GM19467 (cell line): ENCODE data around the gene ZG16.
"Not testable (repeated sequence)": the region's sequence is repeated elsewhere in the genome, so short reads cannot be mapped to it uniquely, and the experiment has no call there.

Experiments used
- ATAC-seq: cut with Tn5 transposase; IDR thresholded peaks from one replicate; pipeline ENCODE4 v1.9.1; 2021; ENCODE audit warnings: mild to moderate bottlenecking, moderate library complexity; ENCODE audit not compliant: unreplicated experiment

The ZG16 gene, protein sequence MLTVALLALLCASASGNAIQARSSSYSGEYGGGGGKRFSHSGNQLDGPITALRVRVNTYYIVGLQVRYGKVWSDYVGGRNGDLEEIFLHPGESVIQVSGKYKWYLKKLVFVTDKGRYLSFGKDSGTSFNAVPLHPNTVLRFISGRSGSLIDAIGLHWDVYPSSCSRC

DNA sequence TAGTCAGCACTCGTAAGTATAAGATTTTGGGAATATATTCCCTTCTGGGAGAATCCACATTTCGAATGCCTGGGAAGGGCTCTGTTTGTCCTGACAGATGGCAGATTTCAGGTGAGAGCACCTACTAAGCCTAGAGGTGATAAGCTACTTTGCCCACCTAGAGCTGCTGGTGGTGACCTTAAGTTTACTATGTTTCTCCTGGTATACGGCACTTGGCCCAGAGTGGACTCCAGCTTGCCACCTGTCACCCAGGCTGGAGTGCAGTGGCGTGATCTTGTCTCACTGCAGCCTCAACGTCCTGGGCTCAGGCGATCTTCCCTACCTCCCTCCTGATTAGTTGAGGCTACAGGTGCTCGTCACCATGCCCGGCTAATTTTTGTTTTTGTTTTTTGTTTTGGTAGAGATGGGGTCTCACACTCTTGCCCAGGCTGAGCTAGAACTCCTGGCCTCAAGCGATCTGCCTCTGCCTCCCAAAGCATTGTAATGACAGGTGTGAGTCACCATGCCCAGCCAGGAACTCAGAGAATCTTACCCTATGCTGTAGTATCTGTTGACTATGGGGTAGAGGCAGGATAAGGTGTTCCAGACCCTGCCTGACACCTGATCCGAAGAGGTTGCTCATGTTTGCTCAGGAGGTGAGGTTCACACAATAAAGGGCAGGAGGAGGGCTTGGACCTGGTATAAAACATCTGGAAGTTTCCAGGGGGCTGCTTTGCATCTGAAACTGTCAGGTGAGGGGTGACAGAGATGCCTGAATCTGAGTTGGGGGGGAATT lies at the start of gene ZG16:
TSS of gene ZG16 (plus strand) at position 681 of the 775 bp plus-strand sequence. CDS start 1,011 bp downstream, outside the sequence.
- ATAC-seq, result no peak

DNA sequence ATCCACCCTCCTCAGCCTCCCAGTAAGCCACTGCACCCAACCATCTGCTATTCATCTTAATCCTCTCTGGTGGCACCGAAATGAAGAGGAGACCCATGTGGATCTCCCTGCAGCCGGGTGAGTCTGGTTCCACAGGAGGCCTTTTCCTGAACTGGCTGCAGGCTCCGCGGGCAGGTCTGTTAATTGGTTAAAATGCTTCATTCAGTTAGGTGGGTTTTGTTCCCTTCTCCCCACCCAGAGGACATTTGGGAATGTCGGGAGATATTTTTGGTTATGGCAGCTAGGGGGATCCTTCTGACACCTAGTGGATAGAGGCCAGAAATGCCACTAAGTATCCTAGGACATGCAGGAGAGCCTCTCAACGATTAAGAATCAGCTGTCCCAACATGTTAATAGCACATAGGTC lies 48.9 kb upstream of the ZG16 start:
- ATAC-seq, result no peak

DNA sequence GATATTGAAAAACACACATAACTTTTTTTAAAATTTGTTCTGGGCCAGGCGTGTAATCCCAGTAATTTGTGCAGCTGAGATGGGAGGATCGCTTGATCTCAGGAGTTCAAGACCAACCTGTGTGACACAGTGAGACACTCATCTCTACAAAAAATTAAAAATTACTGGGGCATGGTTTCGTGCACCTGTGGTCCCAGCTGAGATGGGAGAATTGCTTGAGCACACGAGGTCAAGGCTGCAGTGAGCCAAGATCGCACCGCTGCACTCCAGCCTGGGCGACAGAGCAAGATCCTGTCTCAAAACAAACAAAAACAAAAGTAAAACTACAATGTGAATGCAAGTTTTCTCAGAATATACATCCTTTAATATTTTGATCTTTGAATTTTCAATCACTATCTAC lies 47.4 kb upstream of the ZG16 start:
- ATAC-seq, result no peak

DNA sequence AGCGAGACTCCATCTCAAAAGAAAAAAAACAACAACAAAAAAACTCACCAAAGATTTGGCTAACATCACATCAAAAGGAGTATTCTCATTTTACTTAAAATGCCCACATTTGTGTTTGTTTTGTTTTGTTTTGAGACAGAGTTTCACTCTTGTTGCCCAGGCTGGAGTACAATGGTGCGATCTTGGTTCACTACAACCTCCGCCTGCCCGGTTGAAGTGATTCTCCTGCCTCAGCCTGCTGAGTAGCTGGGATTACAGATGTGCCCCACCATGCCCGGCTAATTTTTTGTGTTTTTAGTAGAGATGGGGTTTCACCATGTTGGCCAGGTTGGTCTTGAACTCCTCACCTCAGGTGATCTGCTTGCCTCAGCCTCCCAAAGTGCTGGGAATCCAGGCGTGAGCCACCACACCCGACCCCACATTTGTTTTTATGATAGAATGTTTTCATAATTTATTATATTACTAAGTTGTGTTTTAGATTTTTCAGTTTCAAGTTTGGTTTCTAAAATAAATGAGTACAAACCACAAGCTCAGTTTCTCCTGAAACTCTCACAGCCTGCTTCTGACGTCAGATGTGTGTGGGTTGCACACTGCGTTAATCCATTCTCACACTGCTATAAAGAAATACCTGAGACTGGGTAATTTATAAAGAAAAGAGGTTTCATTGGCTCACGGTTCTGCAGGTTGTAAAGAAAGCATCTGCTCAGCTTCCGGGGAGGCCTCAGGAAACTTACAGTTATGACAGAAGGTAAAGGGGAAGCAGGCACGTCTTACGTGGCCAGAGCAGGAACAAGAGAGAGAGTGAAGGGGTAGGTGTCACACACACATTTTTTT lies 46.1 kb upstream of the ZG16 start:
- not testable (repeated sequence) for ATAC-seq

DNA sequence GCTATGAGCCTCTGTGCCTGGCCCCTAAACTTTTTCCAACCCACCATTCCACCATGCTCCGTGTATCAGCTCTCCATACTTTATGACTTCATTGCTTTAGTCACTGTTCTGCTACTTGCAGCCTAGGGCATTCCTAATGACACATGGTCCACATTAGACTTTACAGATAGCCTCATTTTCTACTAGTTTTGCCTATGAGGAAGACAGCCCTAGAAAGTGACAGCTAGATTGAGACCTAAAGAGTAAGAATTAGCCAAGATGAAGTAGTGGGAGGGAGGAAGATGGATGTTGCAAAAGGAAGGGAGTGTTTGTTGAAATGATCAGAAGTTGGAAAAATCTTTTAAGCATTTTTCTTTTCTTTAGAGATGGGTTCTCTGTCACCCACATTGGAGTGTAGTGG lies 43.3 kb upstream of the ZG16 start:
- ATAC-seq, result no peak

DNA sequence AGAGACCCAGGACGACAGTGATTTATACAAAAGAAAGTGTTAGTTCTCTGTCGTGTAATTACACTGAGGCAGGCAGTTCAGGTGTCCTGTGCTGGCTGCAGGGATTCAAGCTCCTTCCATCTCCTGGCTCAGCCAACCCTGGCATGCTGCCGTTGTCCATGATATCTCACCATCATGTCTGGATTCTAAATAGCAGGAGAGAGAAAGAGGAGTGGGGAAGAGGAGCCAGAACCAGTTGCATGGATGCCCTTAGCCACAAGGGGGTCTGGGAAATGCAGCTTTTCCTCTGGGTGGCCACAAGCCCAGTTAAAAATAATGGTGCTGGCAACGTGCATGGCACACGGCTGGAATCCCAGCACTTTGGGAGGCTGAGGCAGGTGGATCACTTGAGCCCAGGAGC lies 41.9 kb upstream of the ZG16 start:
- ATAC-seq, result no peak

DNA sequence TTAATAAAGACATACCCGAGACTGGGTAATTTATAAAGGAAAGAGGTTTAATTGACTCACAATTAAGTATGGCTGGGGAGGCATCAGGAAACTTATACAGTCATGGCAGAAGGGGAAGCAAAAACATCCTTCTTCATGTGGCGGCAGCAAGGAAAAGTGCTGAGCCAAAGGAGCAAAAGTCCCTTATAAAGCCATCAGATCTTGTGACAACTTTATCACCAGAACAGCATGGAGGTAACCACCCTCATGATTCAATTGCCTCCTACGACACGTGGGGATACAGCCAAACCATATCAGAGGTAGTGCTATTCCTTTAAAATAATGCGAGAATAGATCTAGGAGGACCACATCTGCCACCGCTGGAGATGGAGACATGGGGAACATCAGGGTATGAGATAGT lies 41.3 kb upstream of the ZG16 start:
- no peak for ATAC-seq

DNA sequence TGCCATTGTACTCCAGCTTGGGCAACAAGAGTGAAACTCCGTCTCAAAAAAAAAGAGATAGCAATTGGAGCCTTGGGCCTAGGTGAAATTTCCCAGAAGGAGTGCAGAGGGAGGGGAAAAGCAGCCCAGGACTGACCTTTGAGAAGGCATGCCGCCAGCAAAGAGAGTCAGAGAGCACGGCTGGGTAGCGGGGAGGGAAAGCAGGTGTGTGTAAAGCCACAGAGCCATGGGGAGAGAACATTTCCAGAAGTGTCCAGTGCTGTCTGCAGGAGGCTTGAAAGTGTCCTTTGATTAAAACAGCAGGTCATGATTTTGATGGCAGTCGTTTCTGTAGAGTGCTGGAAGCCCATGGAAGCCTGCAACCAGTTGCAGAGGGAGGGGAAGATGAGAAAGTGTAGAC lies 40.3 kb upstream of the ZG16 start:
- ATAC-seq, result no peak

DNA sequence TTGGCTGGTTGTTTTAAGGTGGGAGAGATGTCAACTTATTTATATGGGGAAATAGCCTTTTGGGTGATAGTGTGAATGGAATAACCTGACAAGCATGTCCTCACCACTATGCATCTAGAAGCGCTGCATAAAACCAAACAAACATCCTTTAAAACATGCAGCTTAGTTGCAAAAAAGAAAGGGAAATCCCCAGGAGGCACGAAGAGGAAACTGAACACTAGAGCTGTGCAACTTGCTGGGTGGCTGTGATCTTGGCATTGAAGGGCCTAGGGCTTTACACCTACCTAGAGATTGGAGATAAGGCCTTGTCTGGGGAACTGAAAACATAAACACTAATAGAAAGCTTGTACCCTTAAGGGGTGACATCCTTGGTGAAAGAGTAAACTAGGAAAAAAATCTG lies 39.5 kb upstream of the ZG16 start:
- no peak for ATAC-seq

DNA sequence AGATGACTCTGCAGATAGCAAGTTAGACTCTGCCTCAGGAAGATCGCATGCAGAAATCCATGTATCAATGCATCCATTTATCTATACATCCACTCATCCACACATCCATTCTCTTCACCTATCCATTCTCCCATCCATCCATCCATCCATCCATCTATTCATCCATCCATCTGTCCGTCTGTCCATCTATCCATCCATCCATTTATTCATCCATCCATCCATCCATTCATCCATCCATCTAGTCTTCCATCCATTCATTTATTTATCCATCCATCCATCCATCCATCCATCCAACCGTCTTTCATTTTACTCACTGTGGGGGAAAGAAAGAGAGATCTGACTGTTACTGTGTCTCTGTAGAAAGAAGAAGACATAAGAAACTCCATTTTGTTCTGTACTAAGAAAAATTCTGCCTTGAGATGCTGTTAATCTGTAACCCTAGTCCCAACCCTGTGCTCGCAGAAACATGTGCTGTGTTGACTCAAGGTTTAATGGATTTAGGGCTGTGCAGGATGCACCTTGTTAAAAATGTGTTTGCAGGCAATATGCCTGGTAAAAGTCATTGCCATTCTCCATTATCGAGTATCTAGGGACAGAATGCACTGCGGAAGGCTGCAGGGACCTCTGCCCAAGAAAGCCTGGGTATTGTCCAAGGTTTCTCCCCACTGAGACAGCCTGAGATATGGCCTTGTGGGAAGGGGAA lies 38.0 kb upstream of the ZG16 start:
- ATAC-seq, result not testable (repeated sequence)

DNA sequence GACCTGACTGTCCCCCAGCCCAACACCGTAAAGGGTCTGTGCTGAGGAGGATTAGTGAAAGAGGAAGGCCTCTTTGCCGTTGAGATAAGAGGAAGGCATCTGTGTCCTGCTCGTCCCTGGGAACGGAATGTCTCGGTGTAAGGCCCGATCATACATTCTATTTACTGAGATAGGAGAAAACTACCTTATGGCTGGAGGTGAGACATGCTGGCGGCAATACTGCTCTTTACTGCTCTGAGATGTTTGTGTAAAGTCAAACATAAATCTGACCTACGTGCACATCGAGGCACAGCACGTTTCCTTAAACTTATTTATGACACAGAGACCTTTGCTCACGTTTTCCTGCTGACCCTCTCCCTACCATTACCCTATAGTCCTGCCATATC lies 37.4 kb upstream of the ZG16 start:
- ATAC-seq, result not testable (repeated sequence)

DNA sequence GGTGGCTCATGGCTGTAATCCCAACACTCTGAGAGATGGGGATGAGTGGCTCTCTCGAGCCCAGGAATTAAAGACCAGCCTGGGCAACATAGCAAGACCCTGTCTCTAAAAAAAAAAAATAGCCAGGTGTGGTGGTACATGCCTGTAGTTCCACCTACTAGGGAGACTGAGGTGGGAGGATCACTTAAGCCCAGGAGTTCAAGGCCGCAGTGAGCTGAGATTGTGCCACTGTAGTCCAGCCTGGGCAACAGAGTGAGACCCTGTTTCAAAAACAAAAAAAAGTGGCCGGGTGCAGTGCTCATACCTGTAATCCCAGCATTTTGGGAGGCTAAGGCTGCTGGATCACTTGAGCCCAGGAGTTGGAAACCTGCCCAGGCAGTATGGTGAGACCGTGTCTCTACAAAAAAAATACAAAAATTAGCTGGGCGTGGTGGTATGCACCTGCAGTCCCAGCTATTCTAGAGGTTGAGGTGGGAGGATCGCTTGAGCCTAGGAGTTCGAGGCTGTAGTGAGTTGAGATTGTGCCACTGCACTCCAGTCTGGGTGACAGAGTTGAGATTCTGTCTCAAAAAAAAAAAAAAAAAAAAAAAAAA lies 35.3 kb upstream of the ZG16 start:
- ATAC-seq, result no peak

DNA sequence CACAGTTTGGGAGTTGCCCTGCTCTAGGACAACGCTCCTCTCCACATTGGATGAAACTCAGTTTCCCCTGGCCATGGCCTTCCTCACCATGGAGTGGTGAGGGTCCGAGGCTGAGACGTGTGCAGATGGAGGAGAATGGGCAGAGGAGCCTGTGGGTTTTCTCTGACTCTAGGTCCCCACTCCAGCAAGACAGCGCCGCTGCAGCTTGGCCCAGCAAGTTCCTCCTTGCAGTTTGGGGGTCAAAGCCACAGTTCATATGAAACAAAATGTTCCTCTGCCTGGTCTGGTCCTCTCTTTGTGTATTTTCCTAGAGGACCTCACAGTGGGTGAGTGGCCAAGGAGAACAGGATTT lies 34.6 kb upstream of the ZG16 start:
- ATAC-seq, result no peak

DNA sequence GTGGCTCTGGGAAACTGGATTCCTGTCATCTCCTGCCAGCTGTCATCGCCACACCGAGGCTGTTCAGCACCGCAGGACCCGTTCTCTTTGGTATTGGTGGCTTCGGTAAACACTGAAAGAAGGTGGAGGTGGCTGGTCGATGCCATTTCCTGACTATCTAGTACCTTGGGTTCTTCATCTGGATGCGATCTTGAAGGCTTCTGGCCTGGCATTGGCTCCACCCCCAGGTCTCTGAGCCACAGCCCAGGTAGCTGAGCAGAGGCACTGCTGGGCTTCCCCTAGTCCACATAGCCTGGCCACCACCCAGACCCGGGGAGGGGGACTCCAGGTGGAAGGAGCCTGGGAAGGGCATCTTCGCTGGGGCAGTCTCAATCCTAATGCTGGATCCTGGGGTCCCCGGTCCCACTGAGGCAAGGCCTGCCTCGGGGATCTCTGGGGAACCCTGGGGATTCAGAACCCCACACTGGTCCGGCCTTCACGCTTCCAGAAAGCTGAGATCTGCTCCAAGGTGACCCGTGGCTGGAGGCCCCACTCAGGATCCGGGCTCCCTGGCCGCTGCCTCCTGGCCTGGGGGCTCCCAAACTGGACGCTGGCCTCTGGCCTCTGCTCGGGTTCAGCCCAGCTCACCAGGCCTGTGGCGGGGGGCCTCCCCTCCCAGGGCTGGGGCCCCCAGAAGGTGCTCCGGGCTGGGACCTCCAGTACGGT lies 34.1 kb upstream of the ZG16 start:
- ATAC-seq, result no peak

DNA sequence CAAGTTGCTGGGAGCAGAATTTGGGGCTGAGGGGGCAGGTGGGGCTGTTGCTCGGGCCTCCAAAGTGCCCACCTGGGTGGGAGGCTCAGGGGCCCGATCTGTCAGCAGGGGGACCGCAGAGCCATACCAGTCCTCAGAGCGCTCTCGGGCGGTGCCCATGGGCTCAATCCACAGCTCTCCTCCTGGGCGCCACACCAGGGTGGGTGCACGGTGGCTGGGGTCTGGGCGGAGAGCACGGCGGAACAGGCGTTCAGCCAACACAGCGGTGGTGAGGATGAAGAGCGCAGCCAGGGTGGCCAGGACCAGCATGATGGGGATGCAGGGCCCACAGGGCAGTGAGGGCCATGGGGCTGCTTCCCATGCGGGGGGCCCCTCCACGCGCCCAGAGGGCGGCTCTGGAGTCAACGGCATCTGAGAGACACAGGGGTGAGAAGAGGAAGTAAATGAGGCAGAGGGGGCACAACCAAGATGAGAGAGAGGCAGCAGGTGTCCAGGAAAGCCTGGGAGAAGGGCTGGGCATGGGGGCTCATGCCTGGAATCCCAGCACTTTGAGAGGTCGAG lies 33.4 kb upstream of the ZG16 start:
- ATAC-seq, result no peak

DNA sequence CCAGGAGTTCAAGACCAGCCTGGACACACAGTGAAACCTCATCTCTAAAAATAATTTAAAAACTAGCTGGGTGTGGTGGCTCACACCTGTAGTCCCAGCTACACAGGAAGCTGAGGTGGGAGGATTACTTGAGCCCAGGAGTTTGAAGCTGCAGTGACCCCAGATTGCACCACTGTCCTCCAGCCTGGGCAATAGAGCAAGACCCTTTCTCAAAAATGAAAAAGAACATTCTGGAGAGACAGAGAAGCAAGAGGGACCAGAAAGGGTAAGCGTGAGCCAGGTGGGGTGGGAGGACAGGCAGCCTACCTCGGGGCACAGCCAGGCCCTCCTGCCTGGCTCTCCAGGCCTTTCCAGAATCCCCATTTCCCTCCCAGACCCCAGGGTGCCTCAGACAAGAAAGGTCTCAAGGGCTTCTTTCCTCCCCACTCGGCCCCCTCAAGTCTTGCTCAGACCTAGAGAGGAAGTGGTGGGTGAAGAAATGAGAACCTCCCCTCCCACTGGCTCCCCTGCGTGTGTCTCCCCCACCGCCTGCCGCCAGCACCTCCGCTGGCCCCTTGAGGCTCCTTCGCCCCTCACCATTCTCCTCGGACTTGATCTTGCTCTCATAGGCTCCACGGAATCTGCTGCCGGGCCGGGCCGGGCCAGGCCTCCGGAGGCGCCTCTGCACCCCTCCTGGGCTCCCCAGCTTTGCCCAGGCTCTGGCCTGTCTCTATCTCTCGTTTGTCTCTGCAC lies 32.8 kb upstream of the ZG16 start:
- ATAC-seq, result peak; percentile 28

DNA sequence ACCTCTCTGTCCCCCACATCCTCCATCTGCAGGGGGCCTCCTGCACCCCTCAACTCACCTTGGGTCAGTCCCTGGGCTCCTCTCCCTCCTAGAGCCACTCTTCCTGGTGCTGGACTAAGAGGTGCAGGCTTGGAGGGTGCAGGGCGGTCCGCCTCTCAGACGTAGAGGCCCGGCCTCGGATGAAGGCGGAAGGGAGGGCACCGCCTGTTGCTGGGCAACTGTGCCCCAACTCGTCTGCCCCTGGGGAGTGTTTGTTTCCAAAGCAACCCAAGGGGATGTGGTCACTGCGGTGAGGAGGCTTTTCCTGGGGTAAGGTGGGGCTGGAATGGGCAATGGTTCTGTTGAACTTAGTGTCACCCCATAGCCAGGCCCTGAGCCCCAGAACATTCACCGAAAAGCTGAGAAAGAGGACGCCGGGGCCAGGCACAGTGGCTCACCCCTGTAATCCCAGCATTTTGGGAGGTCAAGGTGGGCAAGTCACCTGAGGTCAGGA lies 32.2 kb upstream of the ZG16 start, which contains the start of gene C16orf54:
TSS of gene C16orf54 (minus strand) at position 138 of the 493 bp plus-strand sequence. CDS start 1,039 bp downstream, outside the sequence.
- peak; percentile 82 for ATAC-seq

DNA sequence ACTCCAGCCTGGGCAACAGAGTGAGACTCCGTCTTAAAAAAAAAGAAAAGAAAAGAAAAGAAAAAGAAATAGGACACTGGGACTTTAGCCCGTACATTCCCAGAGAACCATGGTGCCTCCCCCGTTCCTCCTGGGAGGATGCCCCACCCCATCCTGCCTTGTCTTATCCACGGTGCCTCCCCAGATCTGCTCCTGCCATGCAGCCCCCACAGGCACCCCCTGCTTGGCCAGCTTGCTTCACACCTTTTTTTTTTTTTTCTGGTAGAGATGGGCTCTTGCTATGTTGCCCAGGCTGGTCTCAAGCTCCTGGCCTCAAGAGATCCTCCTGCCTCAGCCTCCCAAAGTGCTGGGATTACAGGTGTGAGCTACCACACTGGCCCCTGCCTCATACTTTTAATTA lies 31.5 kb upstream of the ZG16 start:
- ATAC-seq, result not testable (repeated sequence)
